SU-DHL-6 (cell line): Measurements from ENCODE around the gene RASD1.

ENCODE experiments used
- H2AFZ ChIP-seq: fragments of 200-600 bp; sonication (generic); 2 replicates; pipeline ENCODE4 v1.6.1; 2014; ENCODE audit warnings: low read depth, mild to moderate bottlenecking, moderate library complexity, mixed read lengths, antibody characterized with exemption, low read length; ENCODE audit not compliant: severe bottlenecking
- H3F3A ChIP-seq: fragments of 200-600 bp; shearing (Covaris generic); 2 replicates; pipeline ENCODE4 v1.6.0; 2016; ENCODE audit warnings: antibody characterized with exemption, mild to moderate bottlenecking; ENCODE audit not compliant: insufficient read depth
- H3K27ac ChIP-seq: fragments of 200-600 bp; sonication (generic); 2 replicates; pipeline ENCODE4 v1.5.1; 2016; ENCODE audit warnings: low read depth, mild to moderate bottlenecking, low read length, moderate library complexity, mixed read lengths
- H3K27me3 ChIP-seq: fragments of 200-600 bp; sonication (generic), shearing (Covaris generic); 2 replicates; pipeline ENCODE4 v1.6.0; 2014; ENCODE audit warnings: mild to moderate bottlenecking, low read length
- H3K36me3 ChIP-seq: fragments of 200-600 bp; sonication (generic); 2 replicates; pipeline ENCODE4 v1.6.1; 2014; ENCODE audit warnings: mild to moderate bottlenecking, low read length, mixed read lengths
- H3K4me2 ChIP-seq: fragments of 300-600, 200-600 bp; shearing (Covaris generic), sonication (generic); 2 replicates; pipeline ENCODE4 v1.6.0; 2014; ENCODE audit warnings: low read length, low read depth, mild to moderate bottlenecking; ENCODE audit not compliant: poor library complexity, severe bottlenecking
- H3K4me3 ChIP-seq: fragments of 200-600 bp; sonication (generic); 2 replicates; pipeline ENCODE4 v1.5.1; 2014; ENCODE audit warnings: antibody characterized with exemption, low read length, mild to moderate bottlenecking, mixed read lengths; ENCODE audit not compliant: insufficient read depth, poor library complexity, severe bottlenecking
- H3K79me2 ChIP-seq: fragments of 200-600 bp; sonication (generic); 2 replicates; pipeline ENCODE4 v1.6.1; 2014; ENCODE audit warnings: mild to moderate bottlenecking, low read length, moderate library complexity; ENCODE audit not compliant: insufficient read depth
- H3K9ac ChIP-seq: fragments of 200-600 bp; sonication (generic); 2 replicates; pipeline ENCODE4 v1.7.0; 2014; ENCODE audit warnings: mild to moderate bottlenecking, low read length
- H3K9me2 ChIP-seq: fragments of 200-600 bp; sonication (generic); replicated peaks from 2 replicates; pipeline ENCODE4 v1.6.1; 2014; ENCODE audit warnings: low read length; ENCODE audit not compliant: insufficient read depth
- H3K9me3 ChIP-seq: fragments of 200-600 bp; sonication (generic); 2 replicates; pipeline ENCODE4 v1.6.1; 2014; ENCODE audit warnings: low read length, mixed read lengths; ENCODE audit not compliant: insufficient read depth
- H4K20me1 ChIP-seq: fragments of 200-600 bp; sonication (generic); 2 replicates; pipeline ENCODE4 v1.6.1; 2014; ENCODE audit warnings: low read depth, mild to moderate bottlenecking, antibody characterized with exemption, low read length, moderate library complexity, mixed read lengths
- EZH2phosphoT487 ChIP-seq: fragments of 200-600 bp; sonication (generic), shearing (Covaris generic); conservative IDR thresholded peaks from 2 replicates; pipeline ENCODE4 v1.6.1; 2018; ENCODE audit warnings: mild to moderate bottlenecking, antibody characterized with exemption, low read length, moderate library complexity, mixed read lengths
- TF ChIP-seq, protein P1 (sequence below): fragments of 200-600 bp; sonication (generic); IDR thresholded peaks from one replicate; pipeline ENCODE4 v1.5.1; 2017; ENCODE audit warnings: antibody characterized with exemption, mild to moderate bottlenecking, low read length, moderate library complexity; ENCODE audit not compliant: insufficient read depth, poor library complexity, severe bottlenecking

The RASD1 gene

DNA sequence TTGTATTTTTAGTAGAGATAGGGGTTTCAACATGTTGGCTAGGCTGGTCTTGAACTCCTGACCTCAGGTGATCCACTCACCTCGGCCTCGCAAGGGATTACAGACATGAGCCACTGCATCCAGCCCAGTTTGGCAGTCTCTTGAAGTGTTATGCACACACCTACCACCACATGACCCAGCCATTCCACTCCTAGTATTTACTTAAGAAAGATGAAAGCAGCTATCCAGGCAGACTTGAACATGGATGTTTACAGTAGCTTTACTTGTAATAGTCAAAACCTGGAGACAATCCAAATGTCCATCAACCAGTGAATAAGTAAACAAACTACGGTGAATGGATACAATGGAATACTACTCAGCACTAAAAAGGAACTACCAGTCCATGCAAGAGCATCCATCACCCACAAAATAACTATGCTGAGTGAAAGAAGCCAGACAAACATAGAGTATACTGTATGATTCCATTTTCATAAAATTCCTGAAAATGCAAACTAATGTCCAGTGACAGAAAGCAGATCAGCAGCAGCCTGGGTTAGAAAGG, 37.8 kb upstream of the RASD1 start:
- no peaks in the 10 kb centered on the region for H4K20me1 ChIP-seq
- no peaks in the 10 kb centered on the region for H3K27me3 ChIP-seq
- H3K4me3 ChIP-seq = no peak overlapping the region
- H3K36me3 ChIP-seq = no peaks in the 10 kb centered on the region
- H3K9me2 ChIP-seq = no peaks in the 10 kb centered on the region
- H2AFZ ChIP-seq = no peak overlapping the region
- TF ChIP-seq, protein P1, sequence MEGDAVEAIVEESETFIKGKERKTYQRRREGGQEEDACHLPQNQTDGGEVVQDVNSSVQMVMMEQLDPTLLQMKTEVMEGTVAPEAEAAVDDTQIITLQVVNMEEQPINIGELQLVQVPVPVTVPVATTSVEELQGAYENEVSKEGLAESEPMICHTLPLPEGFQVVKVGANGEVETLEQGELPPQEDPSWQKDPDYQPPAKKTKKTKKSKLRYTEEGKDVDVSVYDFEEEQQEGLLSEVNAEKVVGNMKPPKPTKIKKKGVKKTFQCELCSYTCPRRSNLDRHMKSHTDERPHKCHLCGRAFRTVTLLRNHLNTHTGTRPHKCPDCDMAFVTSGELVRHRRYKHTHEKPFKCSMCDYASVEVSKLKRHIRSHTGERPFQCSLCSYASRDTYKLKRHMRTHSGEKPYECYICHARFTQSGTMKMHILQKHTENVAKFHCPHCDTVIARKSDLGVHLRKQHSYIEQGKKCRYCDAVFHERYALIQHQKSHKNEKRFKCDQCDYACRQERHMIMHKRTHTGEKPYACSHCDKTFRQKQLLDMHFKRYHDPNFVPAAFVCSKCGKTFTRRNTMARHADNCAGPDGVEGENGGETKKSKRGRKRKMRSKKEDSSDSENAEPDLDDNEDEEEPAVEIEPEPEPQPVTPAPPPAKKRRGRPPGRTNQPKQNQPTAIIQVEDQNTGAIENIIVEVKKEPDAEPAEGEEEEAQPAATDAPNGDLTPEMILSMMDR = no peak
- no peak for TF ChIP-seq EZH2phosphoT487
- no peak overlapping the region for H3K9ac ChIP-seq
- H3K27ac ChIP-seq = no peak overlapping the region
- no peaks in the 10 kb centered on the region for H3K79me2 ChIP-seq
- H3F3A ChIP-seq = no peaks in the 10 kb centered on the region
- H3K4me2 ChIP-seq = no peak overlapping the region
- no peaks in the 10 kb centered on the region for H3K9me3 ChIP-seq

DNA sequence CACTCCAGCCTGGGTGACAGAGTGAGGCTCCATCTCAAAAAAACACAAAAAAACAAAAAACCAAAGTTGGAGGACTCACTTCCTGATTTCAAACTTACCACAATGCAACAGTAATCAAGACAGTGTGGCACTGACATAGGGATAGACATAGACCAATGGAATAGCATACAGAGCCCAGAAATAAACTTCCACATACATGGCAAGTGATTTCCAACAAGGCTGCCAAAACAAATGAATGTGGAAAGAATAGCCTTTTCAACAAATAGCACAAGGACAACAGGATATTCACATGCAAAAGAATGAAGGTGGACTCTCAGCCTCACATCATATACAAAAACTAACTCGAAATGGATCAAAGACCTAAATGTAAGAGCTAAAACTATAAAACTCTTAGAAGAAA, 36.8 kb upstream of the RASD1 start:
- no peaks in the 10 kb centered on the region for H3K79me2 ChIP-seq
- no peaks in the 10 kb centered on the region for H3F3A ChIP-seq
- no peaks in the 10 kb centered on the region for H3K36me3 ChIP-seq
- no peak overlapping the region for H2AFZ ChIP-seq
- TF ChIP-seq, protein P1 = no peak
- no peak for TF ChIP-seq EZH2phosphoT487
- no peak overlapping the region for H3K27ac ChIP-seq
- H3K9ac ChIP-seq = no peak overlapping the region
- H4K20me1 ChIP-seq = no peaks in the 10 kb centered on the region
- H3K9me3 ChIP-seq = no peaks in the 10 kb centered on the region
- H3K4me2 ChIP-seq = no peak overlapping the region
- no peaks in the 10 kb centered on the region for H3K27me3 ChIP-seq
- H3K4me3 ChIP-seq = no peak overlapping the region
- H3K9me2 ChIP-seq = no peaks in the 10 kb centered on the region

DNA sequence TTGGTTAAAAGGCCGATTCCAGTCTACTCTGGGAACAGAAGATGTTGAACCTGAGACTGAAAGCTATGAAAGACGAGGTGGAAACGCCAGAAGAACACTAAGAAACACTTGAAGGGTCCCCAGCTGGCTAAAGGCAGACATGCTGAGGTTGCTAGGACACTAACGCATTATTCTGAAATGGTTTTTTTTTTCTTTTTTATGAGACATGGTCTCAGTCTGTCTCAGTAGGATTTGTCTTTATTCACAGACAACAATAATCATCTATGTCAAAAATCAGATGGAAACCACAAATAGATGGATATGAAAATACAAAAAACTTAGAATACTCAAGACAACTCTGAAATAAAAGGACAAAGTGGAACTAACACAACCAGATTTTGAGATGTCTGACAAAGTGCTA, 35.0 kb upstream of the RASD1 start:
- Histone ChIP-seq H3K4me3 (no peak overlapping the region), H2AFZ (no peak overlapping the region), H3K9ac (no peak overlapping the region), H3K4me2 (no peak overlapping the region), H4K20me1 (no peaks in the 10 kb centered on the region), H3K27ac (no peak overlapping the region), H3F3A (no peaks in the 10 kb centered on the region), H3K27me3 (no peaks in the 10 kb centered on the region), H3K9me2 (no peaks in the 10 kb centered on the region), H3K9me3 (no peaks in the 10 kb centered on the region), H3K36me3 (no peaks in the 10 kb centered on the region), H3K79me2 (no peaks in the 10 kb centered on the region)
- TF ChIP-seq, protein P1 = no peak
- no peak for TF ChIP-seq EZH2phosphoT487
